ENCODE data around the gene DVL1. TPM values are rescaled to one million over a fixed set of nuclear protein-coding genes. Genes with fewer than 3 reads are reported as not detected.
"Not testable (repeated sequence)": the region's sequence is repeated elsewhere in the genome, so short reads cannot be mapped to it uniquely, and the experiment has no call there.

The DVL1 gene
- polyA plus RNA-seq, 2 donors = 57.5 to 107 TPM

DNA sequence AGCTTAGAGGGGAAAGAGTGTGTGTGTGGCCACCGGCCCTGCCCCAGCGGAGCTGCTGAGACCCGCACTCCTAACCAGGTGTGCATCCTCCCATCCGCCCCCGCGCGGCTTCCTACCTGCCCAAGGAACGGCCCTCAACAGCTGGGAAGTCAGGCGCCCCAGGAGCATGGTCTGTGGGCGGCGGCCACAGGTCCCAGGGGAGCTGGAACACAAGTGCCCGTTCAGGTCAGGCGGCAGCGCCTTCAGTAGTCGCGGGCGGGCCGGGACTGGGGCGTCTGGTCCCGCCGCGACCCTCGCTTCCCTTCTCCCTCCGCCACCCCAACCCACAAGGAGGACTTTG, 25.3 kb upstream of the DVL1 start:
- Histone ChIP-seq H3K4me1 (ENCODE audit: control insufficient read depth in 2 of 2, insufficient read depth in 2 of 2, low read length in 1 of 2) (peaks cover 11 to 13% of the 10 kb centered on the region in 2 donors), H3K9me3 (ENCODE audit: control insufficient read depth in 2 of 2, insufficient read depth in 1 of 2, low read depth in 1 of 2, low read length in 1 of 2) (no peaks in the 10 kb centered on the region), H3K4me3 (ENCODE audit: low read depth in 1 of 2, low read length in 2 of 2) (peak overlapping the region; percentile 75 to 97), H3K27me3 (ENCODE audit: control insufficient read depth in 1 of 2, insufficient read depth in 2 of 2, low read length in 2 of 2) (no peaks in the 10 kb centered on the region), H3K27ac (ENCODE audit: low read depth in 2 of 2, low read length in 1 of 2) (peak overlapping the region; percentile 85 to 94), H3K36me3 (ENCODE audit: control insufficient read depth in 2 of 2, insufficient read depth in 2 of 2, low read length in 1 of 2) (peaks cover 0 to 3% of the 10 kb centered on the region in 2 donors)
- WGBS, 2 donors = 0% methylated on average over 22 to 24 of the region's 24 CpGs

DNA sequence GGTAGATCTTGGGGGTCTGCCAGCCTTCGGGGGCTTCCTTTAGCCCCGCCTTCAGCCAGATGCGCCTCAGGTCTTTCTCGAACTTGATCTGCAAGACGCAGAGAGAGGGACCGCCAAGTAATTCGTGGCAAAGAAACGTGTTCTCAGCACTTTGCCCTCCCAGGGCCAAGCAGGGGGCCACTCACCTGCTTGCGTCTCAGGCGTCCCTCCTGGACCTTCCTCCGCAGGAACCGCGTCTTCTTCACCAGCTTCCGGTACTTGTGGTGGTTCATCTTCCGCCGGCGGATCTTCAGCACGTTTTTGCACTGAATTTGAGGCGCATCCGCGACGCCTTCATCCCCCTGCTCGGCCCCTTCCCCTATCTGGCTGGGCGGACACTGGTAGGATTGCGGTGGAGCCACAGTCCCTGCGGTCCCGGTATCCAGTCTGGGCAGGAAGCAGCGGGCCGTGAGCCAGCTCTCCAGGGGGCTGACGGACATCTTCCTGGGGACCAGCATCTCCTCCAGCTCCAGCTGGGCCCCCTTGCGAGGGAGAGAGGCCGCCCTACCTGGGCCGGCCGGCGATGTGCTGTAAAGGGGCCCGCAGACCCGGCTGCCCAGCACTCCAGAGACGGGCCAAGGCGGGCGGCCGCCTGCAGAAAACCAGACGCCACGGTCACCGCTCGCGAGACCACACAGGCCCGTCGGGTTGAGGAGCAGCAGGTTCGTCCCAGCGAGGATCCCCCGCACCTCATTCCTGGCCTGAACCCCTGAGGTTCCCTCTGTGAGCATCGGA, 24.8 kb upstream of the DVL1 start:
- peak overlapping the region; percentile 75 to 97 for H3K4me3 ChIP-seq (ENCODE audit: low read depth in 1 of 2, low read length in 2 of 2)
- no peaks in the 10 kb centered on the region for H3K9me3 ChIP-seq (ENCODE audit: control insufficient read depth in 2 of 2, insufficient read depth in 1 of 2, low read depth in 1 of 2, low read length in 1 of 2)
- H3K4me1 ChIP-seq (ENCODE audit: control insufficient read depth in 2 of 2, insufficient read depth in 2 of 2, low read length in 1 of 2) = peaks cover 11 to 13% of the 10 kb centered on the region in 2 donors
- H3K27me3 ChIP-seq (ENCODE audit: control insufficient read depth in 1 of 2, insufficient read depth in 2 of 2, low read length in 2 of 2) = no peaks in the 10 kb centered on the region
- 46 to 50% methylated on average over 52 of the region's 52 CpGs for WGBS, 2 donors
- H3K36me3 ChIP-seq (ENCODE audit: control insufficient read depth in 2 of 2, insufficient read depth in 2 of 2, low read length in 1 of 2) = peaks cover 0 to 3% of the 10 kb centered on the region in 2 donors
- H3K27ac ChIP-seq (ENCODE audit: low read depth in 2 of 2, low read length in 1 of 2) = peak overlapping the region in 1 of 2 donors; percentile 85

DNA sequence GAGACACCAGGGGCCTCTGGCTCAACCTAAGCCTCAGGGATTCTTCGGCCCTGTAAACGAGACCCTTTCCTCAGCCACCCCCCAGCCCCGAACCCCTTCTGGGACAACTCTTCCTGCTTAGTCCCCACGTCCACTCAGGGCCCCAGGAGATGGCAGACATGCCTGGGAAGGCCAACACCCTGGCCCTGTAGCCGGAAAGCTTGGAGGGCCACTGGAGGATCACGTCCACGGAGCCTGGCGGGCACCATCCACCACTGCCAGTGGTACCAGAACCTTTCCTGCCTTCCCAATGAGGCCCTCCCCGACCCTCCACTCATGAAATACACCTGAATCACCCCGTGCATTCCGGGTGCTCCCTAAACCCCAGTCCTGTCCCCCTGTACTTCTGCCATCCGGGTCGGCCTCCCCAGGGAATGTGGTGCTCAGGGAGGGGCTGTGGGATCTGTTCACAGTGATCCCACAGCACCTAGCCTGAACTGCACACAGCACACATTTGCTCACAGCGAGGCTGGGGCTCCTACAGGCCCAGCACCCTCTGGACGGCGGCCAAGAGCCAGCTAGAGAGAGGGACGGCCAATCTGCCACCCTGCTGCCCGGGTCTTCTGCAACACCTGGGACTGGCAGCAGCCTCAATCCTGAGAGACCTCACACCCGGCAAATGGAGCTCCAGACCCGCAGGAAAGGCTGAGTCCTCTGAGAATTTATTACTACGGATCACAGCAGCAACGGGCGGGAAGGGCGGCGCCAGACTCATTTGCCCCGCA, 24.0 kb upstream of the DVL1 start:
- no peaks in the 10 kb centered on the region for H3K27me3 ChIP-seq (ENCODE audit: control insufficient read depth in 1 of 2, insufficient read depth in 2 of 2, low read length in 2 of 2)
- no peaks in the 10 kb centered on the region for H3K9me3 ChIP-seq (ENCODE audit: control insufficient read depth in 2 of 2, insufficient read depth in 1 of 2, low read depth in 1 of 2, low read length in 1 of 2)
- peaks cover 0 to 3% of the 10 kb centered on the region in 2 donors for H3K36me3 ChIP-seq (ENCODE audit: control insufficient read depth in 2 of 2, insufficient read depth in 2 of 2, low read length in 1 of 2)
- WGBS, 2 donors = 82 to 84% methylated on average over 26 of the region's 26 CpGs
- H3K4me3 ChIP-seq (ENCODE audit: low read depth in 1 of 2, low read length in 2 of 2) = peak overlapping the region in 1 of 2 donors; percentile 75
- H3K4me1 ChIP-seq (ENCODE audit: control insufficient read depth in 2 of 2, insufficient read depth in 2 of 2, low read length in 1 of 2) = peaks cover 11 to 13% of the 10 kb centered on the region in 2 donors
- no peak overlapping the region for H3K27ac ChIP-seq (ENCODE audit: low read depth in 2 of 2, low read length in 1 of 2)

DNA sequence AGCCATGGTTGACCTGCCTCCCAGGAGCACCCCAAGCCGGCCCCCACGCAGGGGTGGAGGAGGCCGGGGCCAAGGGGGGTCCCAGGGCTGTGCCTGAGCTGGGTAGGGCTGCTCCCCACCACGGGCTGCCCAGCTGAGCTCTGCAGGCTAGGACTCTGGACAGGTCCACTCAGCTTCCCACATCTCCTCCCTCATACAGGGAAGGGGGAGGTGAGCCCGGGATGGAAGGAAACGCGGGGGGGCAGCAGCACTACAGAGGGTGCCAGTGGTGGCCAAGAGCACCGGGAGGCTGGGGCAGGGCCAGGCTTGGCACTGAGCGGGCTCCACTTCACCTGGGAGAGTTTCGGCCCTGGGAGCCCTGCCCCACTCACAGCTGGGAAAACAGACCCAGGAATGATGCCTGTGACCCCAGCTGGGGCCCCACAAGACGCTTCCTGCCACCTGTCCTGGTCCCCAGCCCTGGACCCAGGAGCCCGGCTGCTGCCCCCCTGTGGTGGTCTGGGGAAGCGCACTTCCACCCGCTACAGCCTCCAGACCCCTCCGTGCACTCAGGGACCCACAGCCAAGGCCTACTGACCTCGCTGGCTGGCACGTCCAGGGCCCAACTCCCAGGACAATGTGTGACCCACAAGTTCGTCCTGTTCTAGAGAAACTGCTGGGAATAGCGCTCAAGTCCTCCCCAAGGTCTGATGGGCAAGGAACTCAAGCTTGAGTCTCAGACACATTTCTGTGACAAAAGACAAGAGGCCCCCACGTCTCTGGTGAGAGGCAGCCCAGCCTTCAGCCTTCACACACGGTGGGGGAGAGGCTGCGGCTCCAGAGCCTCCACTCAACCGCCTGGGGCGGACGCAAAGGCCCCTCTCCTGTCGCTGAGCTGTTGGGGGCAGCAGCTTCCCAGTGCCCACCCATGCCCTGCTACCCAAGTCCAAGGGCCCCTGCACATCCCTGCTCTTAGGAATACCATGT, 22.8 kb upstream of the DVL1 start:
- peaks cover 11 to 13% of the 10 kb centered on the region in 2 donors for H3K4me1 ChIP-seq (ENCODE audit: control insufficient read depth in 2 of 2, insufficient read depth in 2 of 2, low read length in 1 of 2)
- no peaks in the 10 kb centered on the region for H3K27me3 ChIP-seq (ENCODE audit: control insufficient read depth in 1 of 2, insufficient read depth in 2 of 2, low read length in 2 of 2)
- peaks cover 0 to 1% of the 10 kb centered on the region in 2 donors for H3K9me3 ChIP-seq (ENCODE audit: control insufficient read depth in 2 of 2, insufficient read depth in 1 of 2, low read depth in 1 of 2, low read length in 1 of 2)
- no peak overlapping the region for H3K4me3 ChIP-seq (ENCODE audit: low read depth in 1 of 2, low read length in 2 of 2)
- H3K36me3 ChIP-seq (ENCODE audit: control insufficient read depth in 2 of 2, insufficient read depth in 2 of 2, low read length in 1 of 2) = peaks cover 0 to 3% of the 10 kb centered on the region in 2 donors
- H3K27ac ChIP-seq (ENCODE audit: low read depth in 2 of 2, low read length in 1 of 2) = no peak overlapping the region
- 31 to 34% methylated on average over 26 of the region's 26 CpGs for WGBS, 2 donors

DNA sequence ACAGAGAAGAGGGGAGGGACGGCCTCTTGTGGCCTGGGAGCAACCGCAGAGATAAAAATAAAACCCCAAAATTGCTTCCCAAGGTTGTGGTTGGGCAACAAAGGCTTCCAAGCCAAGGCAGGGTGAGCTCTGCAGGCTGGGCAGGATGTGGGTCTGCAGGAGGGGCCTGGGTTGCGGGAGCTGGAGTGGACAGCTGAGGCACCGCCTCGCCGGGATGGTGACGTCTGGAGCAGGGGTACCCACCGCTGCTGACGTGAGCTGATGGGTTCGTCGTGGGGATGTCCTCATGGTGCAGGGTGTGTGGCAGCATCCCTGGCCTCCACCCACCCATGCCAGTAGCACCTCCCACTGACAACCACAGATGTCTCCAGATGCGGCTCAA, 22.1 kb upstream of the DVL1 start:
- Histone ChIP-seq H3K9me3 (ENCODE audit: control insufficient read depth in 2 of 2, insufficient read depth in 1 of 2, low read depth in 1 of 2, low read length in 1 of 2) (peaks cover 0 to 5% of the 10 kb centered on the region in 2 donors), H3K4me3 (ENCODE audit: low read depth in 1 of 2, low read length in 2 of 2) (no peak overlapping the region), H3K27ac (ENCODE audit: low read depth in 2 of 2, low read length in 1 of 2) (no peak overlapping the region), H3K27me3 (ENCODE audit: control insufficient read depth in 1 of 2, insufficient read depth in 2 of 2, low read length in 2 of 2) (no peaks in the 10 kb centered on the region), H3K4me1 (ENCODE audit: control insufficient read depth in 2 of 2, insufficient read depth in 2 of 2, low read length in 1 of 2) (peaks cover 11 to 13% of the 10 kb centered on the region in 2 donors), H3K36me3 (ENCODE audit: control insufficient read depth in 2 of 2, insufficient read depth in 2 of 2, low read length in 1 of 2) (peaks cover 0 to 3% of the 10 kb centered on the region in 2 donors)
- WGBS, 2 donors = 57 to 62% methylated on average over 12 of the region's 12 CpGs

DNA sequence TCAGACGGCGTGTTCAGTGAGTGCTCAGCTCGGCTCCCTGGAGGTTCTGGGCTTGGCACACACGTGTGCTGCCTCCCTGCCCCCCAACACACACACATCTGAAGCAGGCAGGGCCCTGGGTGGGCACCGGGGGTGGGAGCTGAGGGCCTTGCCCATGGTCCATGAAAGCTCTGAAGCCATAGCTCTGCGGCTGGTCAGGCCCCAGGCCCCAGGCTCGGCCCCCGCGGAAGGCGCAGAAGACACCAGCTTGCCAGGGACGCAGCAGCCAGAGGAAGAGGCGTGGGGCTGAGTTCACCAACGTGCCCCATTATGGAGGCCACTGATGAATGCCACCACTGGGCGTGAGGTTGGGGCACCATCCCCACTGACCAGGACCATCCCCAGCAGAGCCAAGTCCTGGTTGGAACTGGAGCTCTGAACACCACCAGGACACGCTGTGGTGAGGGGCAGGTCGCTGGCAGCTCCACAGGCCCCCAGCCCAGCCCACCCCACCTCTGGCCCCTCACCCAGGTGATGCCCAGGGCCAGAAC, 21.6 kb upstream of the DVL1 start:
- Histone ChIP-seq H3K27ac (ENCODE audit: low read depth in 2 of 2, low read length in 1 of 2) (no peak overlapping the region), H3K4me3 (ENCODE audit: low read depth in 1 of 2, low read length in 2 of 2) (no peak overlapping the region), H3K4me1 (ENCODE audit: control insufficient read depth in 2 of 2, insufficient read depth in 2 of 2, low read length in 1 of 2) (peaks cover 9 to 13% of the 10 kb centered on the region in 2 donors), H3K9me3 (ENCODE audit: control insufficient read depth in 2 of 2, insufficient read depth in 1 of 2, low read depth in 1 of 2, low read length in 1 of 2) (peaks cover 0 to 5% of the 10 kb centered on the region in 2 donors), H3K27me3 (ENCODE audit: control insufficient read depth in 1 of 2, insufficient read depth in 2 of 2, low read length in 2 of 2) (no peaks in the 10 kb centered on the region), H3K36me3 (ENCODE audit: control insufficient read depth in 2 of 2, insufficient read depth in 2 of 2, low read length in 1 of 2) (peaks cover 0 to 3% of the 10 kb centered on the region in 2 donors)
- 81 to 84% methylated on average over 16 of the region's 16 CpGs for WGBS, 2 donors

DNA sequence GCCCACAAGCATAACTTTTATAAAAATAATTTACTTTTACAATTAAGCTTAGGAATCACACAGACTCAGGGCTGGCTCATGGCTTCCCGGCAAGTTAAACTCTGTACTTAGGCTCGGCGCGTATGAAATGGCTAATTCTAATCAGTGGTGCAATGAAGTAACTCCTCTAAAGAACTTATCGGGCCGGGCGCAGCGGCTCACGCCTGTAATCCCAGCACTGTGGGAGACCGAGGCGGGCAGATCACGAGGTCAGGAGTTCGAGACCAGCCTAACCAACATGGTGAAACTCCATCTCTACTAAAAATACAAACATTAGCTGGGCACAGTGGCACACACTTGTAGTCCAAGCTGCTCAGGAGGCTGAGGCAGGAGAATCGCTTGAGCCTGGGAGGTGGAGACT, 20.9 kb upstream of the DVL1 start:
- not testable (repeated sequence) for H3K36me3 ChIP-seq (ENCODE audit: control insufficient read depth in 2 of 2, insufficient read depth in 2 of 2, low read length in 1 of 2); H3K27ac ChIP-seq (ENCODE audit: low read depth in 2 of 2, low read length in 1 of 2); H3K27me3 ChIP-seq (ENCODE audit: control insufficient read depth in 1 of 2, insufficient read depth in 2 of 2, low read length in 2 of 2); H3K9me3 ChIP-seq (ENCODE audit: control insufficient read depth in 2 of 2, insufficient read depth in 1 of 2, low read depth in 1 of 2, low read length in 1 of 2); H3K4me3 ChIP-seq (ENCODE audit: low read depth in 1 of 2, low read length in 2 of 2)
- 93 to 94% methylated on average over 14 of the region's 14 CpGs for WGBS, 2 donors
- peaks cover 9 to 13% of the 10 kb centered on the region in 2 donors for H3K4me1 ChIP-seq (ENCODE audit: control insufficient read depth in 2 of 2, insufficient read depth in 2 of 2, low read length in 1 of 2)

DNA sequence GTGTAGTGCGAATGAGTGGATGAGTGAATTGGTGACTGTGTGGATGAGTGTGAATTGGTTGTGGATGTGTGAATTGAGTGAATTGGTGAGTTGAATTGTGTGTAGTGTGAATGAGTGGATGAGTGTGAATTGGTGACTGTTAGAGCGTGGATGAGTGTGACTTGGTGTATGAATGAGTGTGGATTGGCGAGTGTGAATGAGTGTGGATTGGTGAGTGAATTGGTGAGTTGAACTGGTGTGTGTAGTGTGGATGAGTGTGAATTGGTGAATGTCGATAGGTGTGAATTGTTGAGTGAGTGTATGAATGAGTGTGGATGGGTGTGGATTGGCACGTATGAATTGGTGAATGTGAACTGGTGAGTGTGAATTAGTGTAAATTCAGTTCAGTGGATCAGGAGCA, 18.1 kb upstream of the DVL1 start:
- H3K27ac ChIP-seq (ENCODE audit: low read depth in 2 of 2, low read length in 1 of 2) = no peak overlapping the region
- 94 to 96% methylated on average over 5 of the region's 5 CpGs for WGBS, 2 donors
- no peak overlapping the region for H3K4me3 ChIP-seq (ENCODE audit: low read depth in 1 of 2, low read length in 2 of 2)
- no peaks in the 10 kb centered on the region for H3K36me3 ChIP-seq (ENCODE audit: control insufficient read depth in 2 of 2, insufficient read depth in 2 of 2, low read length in 1 of 2)
- H3K4me1 ChIP-seq (ENCODE audit: control insufficient read depth in 2 of 2, insufficient read depth in 2 of 2, low read length in 1 of 2) = peaks cover 0 to 3% of the 10 kb centered on the region in 2 donors
- no peaks in the 10 kb centered on the region for H3K27me3 ChIP-seq (ENCODE audit: control insufficient read depth in 1 of 2, insufficient read depth in 2 of 2, low read length in 2 of 2)
- H3K9me3 ChIP-seq (ENCODE audit: control insufficient read depth in 2 of 2, insufficient read depth in 1 of 2, low read depth in 1 of 2, low read length in 1 of 2) = peaks cover 0 to 5% of the 10 kb centered on the region in 2 donors

DNA sequence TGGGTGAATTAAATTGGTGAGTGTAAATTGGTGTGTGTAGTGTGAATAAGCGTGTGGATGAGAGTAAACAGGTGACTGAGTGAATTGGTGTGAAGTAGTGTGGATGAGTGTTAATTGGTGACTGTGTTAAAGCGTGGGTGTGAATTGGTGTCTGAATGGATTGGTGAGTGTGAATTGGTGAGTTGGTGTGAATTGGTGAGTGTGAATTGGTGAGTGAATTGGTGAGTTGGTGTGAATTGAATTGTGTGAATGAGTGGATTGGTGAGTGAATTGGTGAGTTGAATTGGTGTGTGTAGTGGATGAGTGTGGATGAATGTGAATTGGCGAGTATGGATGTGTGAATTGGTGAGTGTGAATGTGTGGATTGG, 17.5 kb upstream of the DVL1 start:
- H3K27ac ChIP-seq (ENCODE audit: low read depth in 2 of 2, low read length in 1 of 2) = no peak overlapping the region
- 98 to 100% methylated on average over 3 of the region's 3 CpGs for WGBS, 2 donors
- H3K36me3 ChIP-seq (ENCODE audit: control insufficient read depth in 2 of 2, insufficient read depth in 2 of 2, low read length in 1 of 2) = no peaks in the 10 kb centered on the region
- no peaks in the 10 kb centered on the region for H3K4me1 ChIP-seq (ENCODE audit: control insufficient read depth in 2 of 2, insufficient read depth in 2 of 2, low read length in 1 of 2)
- H3K27me3 ChIP-seq (ENCODE audit: control insufficient read depth in 1 of 2, insufficient read depth in 2 of 2, low read length in 2 of 2) = no peaks in the 10 kb centered on the region
- peaks cover 0 to 5% of the 10 kb centered on the region in 2 donors for H3K9me3 ChIP-seq (ENCODE audit: control insufficient read depth in 2 of 2, insufficient read depth in 1 of 2, low read depth in 1 of 2, low read length in 1 of 2)
- H3K4me3 ChIP-seq (ENCODE audit: low read depth in 1 of 2, low read length in 2 of 2) = no peak overlapping the region

Data from esophagus (tissue), 2 donors.